Prostate gland (tissue), 2 donors: ENCODE measurements around the gene HERC6.

Source experiments
- CTCF ChIP-seq, 4 experiments: fragments of 200-600 bp in 2 of 4; fragments of 450-650 bp in 2 of 4; sonication (generic) in 2 of 4; IDR thresholded peaks; 1 replicate in 3 of 4; 2 replicates in 1 of 4; pipeline ENCODE4 v1.5.1; 2016 to 2019; ENCODE audit warnings: antibody characterized with exemption in 4 of 4, mild to moderate bottlenecking in 2 of 4, moderate library complexity in 2 of 4
- POLR2AphosphoS5 ChIP-seq: sonication (generic); formaldehyde crosslinking; IDR thresholded peaks from one replicate; pipeline ENCODE4 v1.6.1; 2017; ENCODE audit warnings: antibody characterized with exemption

- TF ChIP-seq POLR2AphosphoS5 = no peak
- TF ChIP-seq CTCF (IDR thresholded peaks at IDR 0.05) = no peak
These were observed 11.5 kb downstream of the HERC6 start for GRCh38 chr4:88390128-88390527.
